OCI-LY7 (cell line): ENCODE measurements around the gene RPS6KA3. TPM values are rescaled to one million over a fixed set of nuclear protein-coding genes. Genes with fewer than 3 reads are reported as not detected.
A peak's percentile ranks its signal among the peaks of the same experiment; 100 is the strongest.

Source experiments
- BruUV-seq: library from RNA; stranded (reverse); fragments of 400-500 nt; replicated peaks from 2 replicates; lab custom pipeline; 2021; lab: Mats Ljungman, UMichigan
- CTCF ChIA-PET: fragments of 300-600 bp; sonication (Branson Sonifier 250); formaldehyde crosslinking; loops from one replicate; lab custom pipeline; 2022; ENCODE audit warnings: antibody characterized with exemption; ENCODE audit not compliant: unreplicated experiment; lab: Charles Lee
- POLR2A ChIA-PET: fragments of 300-600 bp; sonication (Branson Sonifier 250); formaldehyde crosslinking; loops from one replicate; lab custom pipeline; 2022; ENCODE audit warnings: antibody characterized with exemption; lab: Charles Lee
- DNase-seq: peaks from one replicate; pipeline ENCODE4 v3.0.0-alpha.2; 2015; ENCODE audit warnings: low spot score
- H2AFZ ChIP-seq: fragments of 200-600 bp; sonication (generic), shearing (Covaris generic); 2 replicates; pipeline ENCODE4 v1.6.1; 2014; ENCODE audit warnings: mild to moderate bottlenecking, antibody characterized with exemption, low read length, moderate library complexity
- H3K27ac ChIP-seq: fragments of 200-600 bp; sonication (generic); 2 replicates; pipeline ENCODE4 v1.5.1; 2014; ENCODE audit warnings: mixed run types, low read depth, mild to moderate bottlenecking, moderate library complexity, low read length, inconsistent platforms; ENCODE audit not compliant: poor library complexity, severe bottlenecking
- H3K36me3 ChIP-seq: fragments of 200-600 bp; sonication (generic); 2 replicates; pipeline ENCODE4 v1.6.1; 2014; ENCODE audit warnings: mild to moderate bottlenecking, antibody characterized with exemption, low read length, moderate library complexity, mixed read lengths; ENCODE audit not compliant: insufficient read depth
- H3K4me1 ChIP-seq: fragments of 200-600 bp; sonication (generic); 2 replicates; pipeline ENCODE4 v1.5.1; 2014; ENCODE audit warnings: mild to moderate bottlenecking, low read length; ENCODE audit not compliant: insufficient read depth, poor library complexity, severe bottlenecking
- H3K4me2 ChIP-seq: fragments of 200-600 bp; sonication (generic); 2 replicates; pipeline ENCODE4 v1.6.1; 2014; ENCODE audit warnings: mild to moderate bottlenecking, low read length
- H3K4me3 ChIP-seq: fragments of 200-600 bp; sonication (generic); 2 replicates; pipeline ENCODE4 v1.5.1; 2014; ENCODE audit warnings: mild to moderate bottlenecking, low read depth, low read length; ENCODE audit not compliant: poor library complexity, severe bottlenecking
- H3K79me2 ChIP-seq: fragments of 200-600 bp; sonication (generic); 2 replicates; pipeline ENCODE4 v1.6.1; 2016; ENCODE audit warnings: low read depth, mild to moderate bottlenecking, low read length, moderate library complexity, mixed read lengths; ENCODE audit not compliant: insufficient read depth
- H3K9me2 ChIP-seq: fragments of 200-600 bp; sonication (generic); 2 replicates; pipeline ENCODE4 v1.6.1; 2016; ENCODE audit warnings: mild to moderate bottlenecking, low read length, mixed read lengths; ENCODE audit not compliant: insufficient read depth
- H3K9me3 ChIP-seq: fragments of 200-600 bp; sonication (generic); 2 replicates; pipeline ENCODE4 v1.6.1; 2014; ENCODE audit warnings: mild to moderate bottlenecking, mixed run types, low read length, mixed read lengths
- H4K20me1 ChIP-seq: fragments of 200-600 bp; sonication (generic); 2 replicates; pipeline ENCODE4 v1.6.1; 2014; ENCODE audit warnings: mild to moderate bottlenecking, antibody characterized with exemption, low read length, moderate library complexity, mixed read lengths; ENCODE audit not compliant: insufficient read depth
- CTCF ChIP-seq: fragments of 200-600 bp; sonication (generic); conservative IDR thresholded peaks from 2 replicates; pipeline ENCODE4 v1.5.1; 2014; ENCODE audit warnings: mild to moderate bottlenecking, antibody characterized with exemption, low read length, moderate library complexity, mixed read lengths
- EZH2phosphoT487 ChIP-seq: fragments of 200-600 bp; sonication (generic); IDR thresholded peaks from 2 replicates; pipeline ENCODE4 v1.6.1; 2018; ENCODE audit warnings: low read depth, borderline replicate concordance, mild to moderate bottlenecking, mixed run types, antibody characterized with exemption, low read length, moderate library complexity, mixed read lengths
- intact Hi-C: fragments of 100-400 bp; cut with micrococcal nuclease; formaldehyde crosslinking; loops from one replicate; pipeline ENCODE4 v1.10.0; 2022; ENCODE audit not compliant: unreplicated experiment
- total RNA-seq, 2 experiments: library from RNA; depleted of rRNA in 1 of 2; stranded (reverse); fragments of >200 nt in 1 of 2; shearing (Covaris generic) in 1 of 2; gene quantifications; 2 replicates each; pipeline ENCODE4 v1.2.3, GENCODE V29; 2014 to 2022

The RPS6KA3 gene
- total RNA-seq, 2 experiments from 2014 or later = 21.6 to 35.4 TPM

GRCh38 chrX:20224814-20225487 is 41.8 kb downstream of the RPS6KA3 start:
- H3K9me3 ChIP-seq = no peaks in the 10 kb centered on the region
- peaks cover 4% of the 10 kb centered on the region for H3K4me1 ChIP-seq
- peak; percentile 3 for DNase-seq
- no peak overlapping the region for H2AFZ ChIP-seq
- no peak overlapping the region for H3K27ac ChIP-seq
- no peaks in the 10 kb centered on the region for H3K79me2 ChIP-seq
- no peaks in the 10 kb centered on the region for H3K9me2 ChIP-seq
- TF ChIP-seq CTCF = no peak
- TF ChIP-seq EZH2phosphoT487 = no peak
- H3K4me2 ChIP-seq = no peak overlapping the region
- no peak overlapping the region for H3K4me3 ChIP-seq
- BruUV-seq = no TSS peak
- intact Hi-C loops = no loop called here
- POLR2A ChIA-PET = interaction anchor here (0.6 to 0.7 kb wide), 3 partner anchors 16 to 960 kb away, joined by 3 to 7 read pairs (median 4); no protein-coding TSS in a partner anchor
- H3K36me3 ChIP-seq = peaks cover 11% of the 10 kb centered on the region
- CTCF ChIA-PET = no interaction called here
- no peaks in the 10 kb centered on the region for H4K20me1 ChIP-seq

GRCh38 chrX:20221902-20222301 is 44.8 kb downstream of the RPS6KA3 start:
- H3K27ac ChIP-seq = no peak overlapping the region
- H4K20me1 ChIP-seq = no peaks in the 10 kb centered on the region
- H3K4me1 ChIP-seq = peaks cover 4% of the 10 kb centered on the region
- no peaks in the 10 kb centered on the region for H3K9me3 ChIP-seq
- no peaks in the 10 kb centered on the region for H3K79me2 ChIP-seq
- H2AFZ ChIP-seq = no peak overlapping the region
- no TSS peak for BruUV-seq
- H3K4me3 ChIP-seq = no peak overlapping the region
- H3K36me3 ChIP-seq = no peaks in the 10 kb centered on the region
- POLR2A ChIA-PET = no interaction called here
- H3K4me2 ChIP-seq = no peak overlapping the region
- CTCF ChIA-PET = no interaction called here
- H3K9me2 ChIP-seq = no peaks in the 10 kb centered on the region
- intact Hi-C loops = no loop called here
- TF ChIP-seq EZH2phosphoT487 (no peak), CTCF (no peak)
- DNase-seq = no peak

- no peaks in the 10 kb centered on the region for H3K9me2 ChIP-seq
- H3K4me1 ChIP-seq = no peaks in the 10 kb centered on the region
- no peak overlapping the region for H2AFZ ChIP-seq
- H3K36me3 ChIP-seq = no peaks in the 10 kb centered on the region; the same call in 1 of the 2 replicates
- H3K27ac ChIP-seq = no peak overlapping the region
- H3K4me2 ChIP-seq = no peak overlapping the region
- no peak for TF ChIP-seq EZH2phosphoT487
- TF ChIP-seq CTCF = no peak
- no peaks in the 10 kb centered on the region for H4K20me1 ChIP-seq
- H3K4me3 ChIP-seq = no peak overlapping the region
- no TSS peak for BruUV-seq
- DNase-seq = no peak
- intact Hi-C loops = no loop called here
- H3K9me3 ChIP-seq = no peaks in the 10 kb centered on the region
- no peaks in the 10 kb centered on the region for H3K79me2 ChIP-seq
- ChIA-PET CTCF (no interaction called here), POLR2A (no interaction called here)
Measured at GRCh38 chrX:20218836-20219505, 47.7 kb downstream of the RPS6KA3 start.
